ENCODE data around the gene TMEM132D.

The TMEM132D gene

GRCh38 chr12:129409281-129409680, 494.5 kb downstream of the TMEM132D start:
- no peaks in the 10 kb centered on the region for H3K27me3 ChIP-seq (ENCODE audit: insufficient read depth, low read length)

GRCh38 chr12:129404556-129404955, 499.3 kb downstream of the TMEM132D start:
- Histone ChIP-seq H3K4me3 (ENCODE audit: low read length) (no peak overlapping the region), H3K27me3 (ENCODE audit: insufficient read depth, low read length) (no peaks in the 10 kb centered on the region), H3K9ac (ENCODE audit: low read depth, low read length) (no peak overlapping the region), H3K9me3 (ENCODE audit: insufficient read depth, low read depth, low read length) (no peaks in the 10 kb centered on the region), H3K27ac (ENCODE audit: low read length) (no peak overlapping the region), H3K36me3 (ENCODE audit: insufficient read depth, low read depth, low read length) (no peaks in the 10 kb centered on the region), H3K4me1 (ENCODE audit: insufficient read depth, low read length) (no peaks in the 10 kb centered on the region)

More at GRCh38 chr12:129409281-129409680, 494.5 kb downstream of the TMEM132D start:
- Histone ChIP-seq H3K9ac (ENCODE audit: low read depth, low read length) (no peak overlapping the region), H3K4me1 (ENCODE audit: insufficient read depth, low read length) (no peaks in the 10 kb centered on the region), H3K9me3 (ENCODE audit: insufficient read depth, low read depth, low read length) (no peaks in the 10 kb centered on the region), H3K36me3 (ENCODE audit: insufficient read depth, low read depth, low read length) (no peaks in the 10 kb centered on the region), H3K4me3 (ENCODE audit: low read length) (no peak overlapping the region), H3K27ac (ENCODE audit: low read length) (no peak overlapping the region)

- Histone ChIP-seq H3K4me1 (ENCODE audit: insufficient read depth, low read length) (no peaks in the 10 kb centered on the region), H3K9me3 (ENCODE audit: insufficient read depth, low read depth, low read length) (no peaks in the 10 kb centered on the region), H3K9ac (ENCODE audit: low read depth, low read length) (no peak overlapping the region), H3K27ac (ENCODE audit: low read length) (no peak overlapping the region), H3K36me3 (ENCODE audit: insufficient read depth, low read depth, low read length) (no peaks in the 10 kb centered on the region), H3K27me3 (ENCODE audit: insufficient read depth, low read length) (no peaks in the 10 kb centered on the region), H3K4me3 (ENCODE audit: low read length) (no peak overlapping the region)
Measured at GRCh38 chr12:129401572-129401971, 502.3 kb downstream of the TMEM132D start.

- Histone ChIP-seq H3K4me1 (ENCODE audit: insufficient read depth, low read length) (no peaks in the 10 kb centered on the region), H3K9me3 (ENCODE audit: insufficient read depth, low read depth, low read length) (no peaks in the 10 kb centered on the region), H3K27me3 (ENCODE audit: insufficient read depth, low read length) (no peaks in the 10 kb centered on the region), H3K27ac (ENCODE audit: low read length) (no peak overlapping the region), H3K4me3 (ENCODE audit: low read length) (no peak overlapping the region), H3K36me3 (ENCODE audit: insufficient read depth, low read depth, low read length) (no peaks in the 10 kb centered on the region), H3K9ac (ENCODE audit: low read depth, low read length) (no peak overlapping the region)
Measured at GRCh38 chr12:129394177-129394825, 509.5 kb downstream of the TMEM132D start.

GRCh38 chr12:129393357-129393937, 510.4 kb downstream of the TMEM132D start:
- Histone ChIP-seq H3K4me1 (ENCODE audit: insufficient read depth, low read length) (no peaks in the 10 kb centered on the region), H3K27me3 (ENCODE audit: insufficient read depth, low read length) (no peaks in the 10 kb centered on the region), H3K27ac (ENCODE audit: low read length) (no peak overlapping the region), H3K4me3 (ENCODE audit: low read length) (no peak overlapping the region), H3K9me3 (ENCODE audit: insufficient read depth, low read depth, low read length) (no peaks in the 10 kb centered on the region), H3K36me3 (ENCODE audit: insufficient read depth, low read depth, low read length) (no peaks in the 10 kb centered on the region), H3K9ac (ENCODE audit: low read depth, low read length) (no peak overlapping the region)

GRCh38 chr12:129385637-129385990, 518.2 kb downstream of the TMEM132D start:
- H3K4me1 ChIP-seq (ENCODE audit: insufficient read depth, low read length), result no peaks in the 10 kb centered on the region
- no peak overlapping the region for H3K27ac ChIP-seq (ENCODE audit: low read length)
- H3K9me3 ChIP-seq (ENCODE audit: insufficient read depth, low read depth, low read length), result no peaks in the 10 kb centered on the region; the same call in 1 of the 2 replicates
- no peaks in the 10 kb centered on the region for H3K27me3 ChIP-seq (ENCODE audit: insufficient read depth, low read length)
- no peaks in the 10 kb centered on the region for H3K36me3 ChIP-seq (ENCODE audit: insufficient read depth, low read depth, low read length)
- no peak overlapping the region for H3K9ac ChIP-seq (ENCODE audit: low read depth, low read length)
- no peak overlapping the region for H3K4me3 ChIP-seq (ENCODE audit: low read length)

- no peaks in the 10 kb centered on the region; the same call in 1 of the 2 replicates for H3K9me3 ChIP-seq (ENCODE audit: insufficient read depth, low read depth, low read length)
- H3K9ac ChIP-seq (ENCODE audit: low read depth, low read length), result no peak overlapping the region
- no peaks in the 10 kb centered on the region for H3K27me3 ChIP-seq (ENCODE audit: insufficient read depth, low read length)
- H3K36me3 ChIP-seq (ENCODE audit: insufficient read depth, low read depth, low read length), result no peaks in the 10 kb centered on the region
- H3K4me1 ChIP-seq (ENCODE audit: insufficient read depth, low read length), result no peaks in the 10 kb centered on the region
- H3K27ac ChIP-seq (ENCODE audit: low read length), result no peak overlapping the region
- H3K4me3 ChIP-seq (ENCODE audit: low read length), result no peak overlapping the region
Measured at GRCh38 chr12:129383956-129384355, 519.9 kb downstream of the TMEM132D start.

GRCh38 chr12:129381715-129382114, 522.1 kb downstream of the TMEM132D start:
- no peaks in the 10 kb centered on the region for H3K36me3 ChIP-seq (ENCODE audit: insufficient read depth, low read depth, low read length)
- no peak overlapping the region for H3K27ac ChIP-seq (ENCODE audit: low read length)
- H3K9me3 ChIP-seq (ENCODE audit: insufficient read depth, low read depth, low read length), result peaks cover 9% of the 10 kb centered on the region; the same call in 1 of the 2 replicates
- no peak overlapping the region for H3K9ac ChIP-seq (ENCODE audit: low read depth, low read length)
- no peaks in the 10 kb centered on the region for H3K4me1 ChIP-seq (ENCODE audit: insufficient read depth, low read length)
- H3K4me3 ChIP-seq (ENCODE audit: low read length), result no peak overlapping the region
- no peaks in the 10 kb centered on the region for H3K27me3 ChIP-seq (ENCODE audit: insufficient read depth, low read length)

GRCh38 chr12:129379076-129379804, 524.6 kb downstream of the TMEM132D start:
- no peaks in the 10 kb centered on the region for H3K27me3 ChIP-seq (ENCODE audit: insufficient read depth, low read length)
- no peak overlapping the region for H3K27ac ChIP-seq (ENCODE audit: low read length)
- H3K9me3 ChIP-seq (ENCODE audit: insufficient read depth, low read depth, low read length), result peaks cover 10% of the 10 kb centered on the region; the same call in 1 of the 2 replicates
- no peak overlapping the region for H3K4me3 ChIP-seq (ENCODE audit: low read length)
- no peak overlapping the region for H3K9ac ChIP-seq (ENCODE audit: low read depth, low read length)
- H3K36me3 ChIP-seq (ENCODE audit: insufficient read depth, low read depth, low read length), result no peaks in the 10 kb centered on the region
- H3K4me1 ChIP-seq (ENCODE audit: insufficient read depth, low read length), result no peaks in the 10 kb centered on the region

- H3K27ac ChIP-seq (ENCODE audit: low read length), result no peak overlapping the region
- peaks cover 10% of the 10 kb centered on the region; the same call in 1 of the 2 replicates for H3K9me3 ChIP-seq (ENCODE audit: insufficient read depth, low read depth, low read length)
- H3K36me3 ChIP-seq (ENCODE audit: insufficient read depth, low read depth, low read length), result no peaks in the 10 kb centered on the region
- no peaks in the 10 kb centered on the region for H3K4me1 ChIP-seq (ENCODE audit: insufficient read depth, low read length)
- no peak overlapping the region for H3K9ac ChIP-seq (ENCODE audit: low read depth, low read length)
- no peak overlapping the region for H3K4me3 ChIP-seq (ENCODE audit: low read length)
- no peaks in the 10 kb centered on the region for H3K27me3 ChIP-seq (ENCODE audit: insufficient read depth, low read length)
Measured at GRCh38 chr12:129378496-129378895, 525.3 kb downstream of the TMEM132D start.

- no peak overlapping the region for H3K27ac ChIP-seq (ENCODE audit: low read length)
- H3K9me3 ChIP-seq (ENCODE audit: insufficient read depth, low read depth, low read length), result peaks cover 26% of the 10 kb centered on the region
Measured at GRCh38 chr12:129373746-129374145, 530.1 kb downstream of the TMEM132D start.

GRCh38 chr12:129372876-129373275, 530.9 kb downstream of the TMEM132D start:
- H3K36me3 ChIP-seq (ENCODE audit: insufficient read depth, low read depth, low read length), result no peaks in the 10 kb centered on the region
- no peak overlapping the region for H3K9ac ChIP-seq (ENCODE audit: low read depth, low read length)

More at GRCh38 chr12:129373746-129374145, 530.1 kb downstream of the TMEM132D start:
- Histone ChIP-seq H3K9ac (ENCODE audit: low read depth, low read length) (no peak overlapping the region), H3K36me3 (ENCODE audit: insufficient read depth, low read depth, low read length) (no peaks in the 10 kb centered on the region), H3K4me1 (ENCODE audit: insufficient read depth, low read length) (no peaks in the 10 kb centered on the region), H3K4me3 (ENCODE audit: low read length) (no peak overlapping the region), H3K27me3 (ENCODE audit: insufficient read depth, low read length) (no peaks in the 10 kb centered on the region)

More at GRCh38 chr12:129372876-129373275, 530.9 kb downstream of the TMEM132D start:
- Histone ChIP-seq H3K27ac (ENCODE audit: low read length) (no peak overlapping the region), H3K27me3 (ENCODE audit: insufficient read depth, low read length) (no peaks in the 10 kb centered on the region), H3K4me3 (ENCODE audit: low read length) (no peak overlapping the region), H3K4me1 (ENCODE audit: insufficient read depth, low read length) (no peaks in the 10 kb centered on the region), H3K9me3 (ENCODE audit: insufficient read depth, low read depth, low read length) (peaks cover 26% of the 10 kb centered on the region)
